Osteoblast (primary cell): Measurements from ENCODE around the gene APOH. TPM values are rescaled to one million over a fixed set of nuclear protein-coding genes. Genes with fewer than 3 reads are reported as not detected.

ENCODE experiments used
- DNase-seq: peaks from one replicate; pipeline ENCODE4 v3.0.0; 2011; ENCODE audit warnings: low spot score, mixed read lengths; ENCODE audit not compliant: insufficient read length; ENCODE audit errors: missing footprints
- H2AFZ ChIP-seq: 2 replicates; pipeline ENCODE4 v1.6.0; 2011; ENCODE audit warnings: mild to moderate bottlenecking, low read length
- H3K27ac ChIP-seq: 2 replicates; pipeline ENCODE4 v1.5.1; 2011; ENCODE audit warnings: mild to moderate bottlenecking, low read depth, low read length, moderate library complexity
- H3K27me3 ChIP-seq: 2 replicates; pipeline ENCODE4 v1.6.0; 2012; ENCODE audit warnings: mild to moderate bottlenecking, control low read depth, inconsistent platforms, low read length, moderate library complexity; ENCODE audit not compliant: insufficient read depth
- H3K36me3 ChIP-seq: 2 replicates; pipeline ENCODE4 v1.5.1; 2011; ENCODE audit warnings: mild to moderate bottlenecking, low read length, control low read depth, moderate library complexity; ENCODE audit not compliant: insufficient read depth
- H3K4me1 ChIP-seq: 2 replicates; pipeline ENCODE4 v1.5.1; 2011; ENCODE audit warnings: mild to moderate bottlenecking, low read length, control low read depth, moderate library complexity; ENCODE audit not compliant: insufficient read depth
- H3K4me2 ChIP-seq: 2 replicates; pipeline ENCODE4 v1.6.0; 2011; ENCODE audit warnings: mild to moderate bottlenecking, low read length; ENCODE audit not compliant: insufficient read depth
- H3K4me3 ChIP-seq: fragments of 200-600 bp; sonication (generic); 3 replicates; pipeline ENCODE4 v1.5.1; 2012; ENCODE audit warnings: mild to moderate bottlenecking, low read length, inconsistent platforms; ENCODE audit not compliant: insufficient read depth
- H3K79me2 ChIP-seq: 2 replicates; pipeline ENCODE4 v1.6.0; 2012; ENCODE audit warnings: mild to moderate bottlenecking, low read length, control low read depth, inconsistent platforms; ENCODE audit not compliant: insufficient read depth
- H3K9me3 ChIP-seq: 2 replicates; pipeline ENCODE4 v1.5.1; 2011; ENCODE audit warnings: low read depth, low read length, control low read depth
- H4K20me1 ChIP-seq: 2 replicates; pipeline ENCODE4 v1.6.0; 2012; ENCODE audit warnings: mild to moderate bottlenecking, low read length, control low read depth; ENCODE audit not compliant: insufficient read depth
- CTCF ChIP-seq: IDR thresholded peaks from 2 replicates; pipeline ENCODE4 v1.5.1; 2011; ENCODE audit warnings: mild to moderate bottlenecking, low read depth, low read length, moderate library complexity; ENCODE audit errors: extremely low read depth
- small RNA-seq: library from RNA; depleted of rRNA; stranded (forward); fragments of <200 nt; gene quantifications from one replicate; pipeline ENCODE3, GENCODE V24; 2012
- total RNA-seq: library from RNA; depleted of rRNA; stranded (reverse); fragments of >200 nt; gene quantifications from 2 replicates; pipeline ENCODE4 v1.2.3, GENCODE V29; 2012

The APOH gene
- total RNA-seq, 1 donor = not detected

GRCh38 chr17:66165537-66166123, 63.6 kb downstream of the APOH start:
- H3K4me1 ChIP-seq = no peaks in the 10 kb centered on the region
- H3K36me3 ChIP-seq = no peaks in the 10 kb centered on the region
- H3K9me3 ChIP-seq = no peaks in the 10 kb centered on the region
- H3K79me2 ChIP-seq = no peaks in the 10 kb centered on the region
- no peak overlapping the region for H3K4me2 ChIP-seq
- no peak overlapping the region for H2AFZ ChIP-seq
- H3K27ac ChIP-seq = no peak overlapping the region
- DNase-seq = peak; percentile 69
- TF ChIP-seq CTCF = peak; percentile 71
- H4K20me1 ChIP-seq = no peaks in the 10 kb centered on the region
- no peaks in the 10 kb centered on the region for H3K27me3 ChIP-seq
- H3K4me3 ChIP-seq = no peak overlapping the region

Small RNA genes within 50 kb of the gene (small RNA-seq; reads per million reads assigned to genes)
- not detected for gene RNA5SP444

Other genes starting within 250 kb of the APOH start
- 8.3 and 10.6 TPM in 2 replicates for gene CEP112, start 37.3 kb downstream of the APOH start, total RNA-seq
- gene PRKCA, start 73.2 kb upstream of the APOH start, total RNA-seq = 42.7 and 46.0 TPM in 2 replicates